SW480 (cell line): ENCODE results near the gene PRKN.
"Not testable (repeated sequence)": the region's sequence is repeated elsewhere in the genome, so short reads cannot be mapped to it uniquely, and the experiment has no call there.

Experiments
- DNase-seq: peaks from one replicate; pipeline ENCODE4 v3.0.0-alpha.2; 2016; ENCODE audit warnings: low spot score

Gene PRKN

GRCh38 chr6:161347988-161348627, 1379.5 kb downstream of the PRKN start:
- DNase-seq: no peak

- no peak for DNase-seq
These were observed 1380.4 kb downstream of the PRKN start for GRCh38 chr6:161347125-161347524.

- DNase-seq: no peak
These were observed 1380.8 kb downstream of the PRKN start for GRCh38 chr6:161346717-161347116.

GRCh38 chr6:161344626-161345025, 1382.9 kb downstream of the PRKN start:
- no peak for DNase-seq

- no peak for DNase-seq
These were observed 1385.5 kb downstream of the PRKN start for GRCh38 chr6:161342039-161342438.

- DNase-seq: no peak
These were observed 1385.9 kb downstream of the PRKN start for GRCh38 chr6:161341638-161342037.

GRCh38 chr6:161338015-161338414, 1389.6 kb downstream of the PRKN start:
- DNase-seq: no peak

- no peak for DNase-seq
These were observed 1391.1 kb downstream of the PRKN start for GRCh38 chr6:161336479-161336878.

GRCh38 chr6:161333410-161333809, 1394.2 kb downstream of the PRKN start:
- DNase-seq: no peak

- not testable (repeated sequence) for DNase-seq
These were observed 1396.0 kb downstream of the PRKN start for GRCh38 chr6:161331402-161332081.

- DNase-seq: no peak
These were observed 1400.1 kb downstream of the PRKN start for GRCh38 chr6:161327360-161327953.

- DNase-seq: peak; percentile 5
These were observed 1408.3 kb downstream of the PRKN start for GRCh38 chr6:161319231-161319630.

- peak; percentile 81 for DNase-seq
These were observed 1409.1 kb downstream of the PRKN start for GRCh38 chr6:161318456-161318855.

- DNase-seq: no peak
These were observed 1411.0 kb downstream of the PRKN start for GRCh38 chr6:161316531-161316930.

GRCh38 chr6:161315246-161315917, 1412.2 kb downstream of the PRKN start:
- DNase-seq: not testable (repeated sequence)

GRCh38 chr6:161314541-161315245, 1412.9 kb downstream of the PRKN start:
- not testable (repeated sequence) for DNase-seq

- no peak for DNase-seq
These were observed 1413.5 kb downstream of the PRKN start for GRCh38 chr6:161313940-161314509.

- DNase-seq: not testable (repeated sequence)
These were observed 1414.1 kb downstream of the PRKN start for GRCh38 chr6:161313475-161313874.

- not testable (repeated sequence) for DNase-seq
These were observed 1417.8 kb downstream of the PRKN start for GRCh38 chr6:161309774-161310173.

GRCh38 chr6:161308075-161308655, 1419.4 kb downstream of the PRKN start:
- DNase-seq: no peak

GRCh38 chr6:161305860-161306259, 1421.7 kb downstream of the PRKN start:
- no peak for DNase-seq
